GM19023 (cell line): Measurements from ENCODE around the gene LRBA.
"Not testable (repeated sequence)": the region's sequence is repeated elsewhere in the genome, so short reads cannot be mapped to it uniquely, and the experiment has no call there.

ENCODE experiments used
- ATAC-seq: cut with Tn5 transposase; IDR thresholded peaks from one replicate; pipeline ENCODE4 v1.9.1; 2021; ENCODE audit warnings: mild to moderate bottlenecking, moderate library complexity; ENCODE audit not compliant: unreplicated experiment

The LRBA gene

DNA sequence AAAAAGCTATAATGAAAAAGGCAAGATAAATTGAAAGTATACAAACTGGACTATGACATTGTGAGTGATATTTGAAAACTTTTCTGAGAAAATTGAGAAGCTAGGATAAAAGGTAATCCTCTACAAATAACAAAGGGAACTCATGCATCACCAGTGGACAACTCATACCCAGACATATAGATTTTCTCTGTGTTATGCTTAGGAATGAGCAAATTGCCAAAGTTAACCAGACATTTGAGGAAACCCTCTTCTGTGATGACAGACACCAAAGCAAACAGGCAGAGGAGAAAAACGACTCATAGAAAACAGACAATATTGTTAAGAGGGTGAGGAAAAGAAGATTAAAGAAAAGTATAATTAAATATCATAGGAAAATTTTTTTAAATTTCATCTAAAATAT, 246.6 kb downstream of the LRBA start:
- no peak for ATAC-seq

DNA sequence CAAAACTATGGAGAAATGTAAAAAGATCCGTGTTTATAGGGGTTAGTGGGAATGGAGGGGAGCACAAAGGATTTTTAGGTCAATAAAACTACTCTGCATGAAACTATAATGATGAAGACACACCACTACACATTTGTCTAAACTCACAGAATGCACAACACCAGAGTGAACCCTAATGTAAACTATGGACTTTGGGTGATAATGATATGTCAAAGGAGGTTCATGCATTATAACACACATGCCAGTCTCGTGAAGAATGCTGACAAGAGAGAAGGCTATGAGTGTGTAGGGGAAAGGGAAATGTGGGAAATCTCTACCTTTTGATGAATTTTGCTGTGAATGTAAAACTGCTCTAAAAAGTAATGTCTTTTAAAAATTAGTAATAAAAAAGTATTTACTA, 249.9 kb downstream of the LRBA start:
- no peak for ATAC-seq

DNA sequence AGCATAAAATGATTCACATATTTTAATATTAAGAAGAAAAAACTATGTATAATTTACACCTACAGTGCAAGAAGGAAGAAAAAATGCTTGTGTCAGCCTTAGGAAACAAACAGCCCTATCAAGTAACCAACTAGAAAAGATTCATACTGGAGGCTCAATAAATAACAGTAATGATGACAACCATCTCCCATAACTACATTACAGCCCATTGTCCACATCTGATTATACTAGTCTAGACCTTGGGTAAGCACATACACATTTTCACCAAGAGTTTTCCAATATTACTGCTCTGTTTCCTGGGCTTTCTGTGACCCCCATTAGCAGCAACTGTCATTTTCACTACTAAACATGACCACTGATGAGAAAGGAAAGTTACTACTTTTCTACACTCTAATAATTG, 263.4 kb downstream of the LRBA start:
- ATAC-seq, result no peak

DNA sequence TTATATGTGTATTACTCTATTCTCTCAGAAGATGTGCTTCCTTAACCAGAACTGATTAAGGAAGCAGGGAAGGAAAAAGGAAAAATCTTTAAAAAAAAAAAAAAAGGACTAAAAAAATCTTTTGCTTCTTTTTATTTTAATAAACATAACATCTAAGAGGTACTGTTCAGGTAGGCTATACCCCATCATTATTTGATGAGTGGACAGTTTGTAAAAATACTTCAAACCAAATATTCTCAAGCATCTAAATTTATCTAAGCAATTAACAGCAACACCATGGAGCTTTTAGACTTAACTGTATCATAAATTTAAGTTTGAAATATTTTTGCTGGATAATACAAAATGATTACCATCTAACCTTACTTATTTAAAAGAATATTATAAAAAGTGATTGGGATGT, 264.3 kb downstream of the LRBA start:
- ATAC-seq, result no peak

DNA sequence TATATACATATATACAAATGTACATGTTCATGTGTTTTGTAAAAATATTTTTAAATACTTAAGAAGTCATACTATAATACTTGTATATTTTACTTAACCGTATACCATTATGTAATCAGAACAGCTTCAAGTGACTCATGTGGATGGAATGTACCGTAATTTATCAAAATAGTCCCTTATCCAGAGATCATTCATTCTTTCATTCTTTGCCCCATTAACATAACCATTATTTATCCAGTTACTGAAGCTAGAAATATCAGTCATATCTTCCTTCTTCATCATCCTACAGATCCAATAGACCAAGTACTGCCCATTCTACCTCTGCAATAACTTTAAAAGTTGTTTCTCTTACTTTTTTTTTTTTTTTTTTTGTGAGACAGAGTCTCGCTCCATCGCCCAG, 268.9 kb downstream of the LRBA start:
- no peak for ATAC-seq

DNA sequence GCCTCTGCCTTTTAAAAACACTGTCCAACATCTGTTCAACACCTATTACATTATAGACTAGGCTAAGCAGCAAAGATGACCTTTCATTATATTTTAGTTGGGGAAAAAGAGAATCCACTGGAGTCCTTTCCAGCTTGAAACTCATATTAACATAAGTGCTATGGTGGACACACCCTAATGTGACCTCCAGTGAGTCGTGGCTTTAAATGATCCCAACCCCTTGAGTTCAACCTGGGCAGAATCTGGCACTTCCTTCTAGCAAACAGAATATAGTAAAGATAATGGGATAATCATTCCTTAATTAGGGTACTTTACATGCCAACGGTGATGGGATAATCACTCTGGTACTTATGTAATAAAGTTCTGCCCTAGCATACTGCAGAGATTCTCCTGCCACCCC, 270.5 kb downstream of the LRBA start:
- no peak for ATAC-seq

DNA sequence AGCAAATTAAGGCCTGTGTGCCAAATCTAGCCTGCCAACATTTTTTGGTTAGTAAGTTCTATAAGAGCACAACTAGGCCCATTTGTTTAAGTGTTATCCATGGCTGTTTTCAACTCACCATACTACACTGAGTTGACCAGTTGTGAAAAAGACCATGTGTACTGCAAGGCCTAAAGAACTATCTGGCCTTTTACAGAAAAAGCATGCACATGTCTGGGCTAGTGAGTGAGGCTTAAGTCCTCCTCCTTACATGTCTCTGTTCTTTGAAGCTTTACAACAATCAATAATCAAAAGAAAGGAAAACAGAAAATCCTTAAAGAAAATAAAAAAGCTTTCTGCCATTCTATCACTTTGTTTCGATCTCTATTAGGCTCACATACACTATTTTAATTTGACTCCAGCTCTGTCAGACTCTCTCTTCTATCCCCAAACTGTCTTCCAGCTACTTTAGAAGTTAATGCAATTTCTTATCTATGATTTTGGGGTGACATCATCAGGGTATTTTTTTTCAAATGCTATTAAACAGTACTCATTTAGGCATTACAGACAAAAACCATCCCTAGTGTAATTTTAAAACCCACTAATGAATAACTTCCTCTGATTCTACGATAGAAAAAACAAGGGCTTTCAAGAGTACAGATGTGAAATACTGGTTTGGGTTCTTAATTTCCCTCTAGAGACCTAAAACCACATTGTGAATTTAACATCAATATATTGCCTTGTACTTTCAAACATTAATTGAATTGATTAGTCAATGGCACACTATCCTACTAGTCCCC, 271.3 kb downstream of the LRBA start:
- ATAC-seq, result no peak

DNA sequence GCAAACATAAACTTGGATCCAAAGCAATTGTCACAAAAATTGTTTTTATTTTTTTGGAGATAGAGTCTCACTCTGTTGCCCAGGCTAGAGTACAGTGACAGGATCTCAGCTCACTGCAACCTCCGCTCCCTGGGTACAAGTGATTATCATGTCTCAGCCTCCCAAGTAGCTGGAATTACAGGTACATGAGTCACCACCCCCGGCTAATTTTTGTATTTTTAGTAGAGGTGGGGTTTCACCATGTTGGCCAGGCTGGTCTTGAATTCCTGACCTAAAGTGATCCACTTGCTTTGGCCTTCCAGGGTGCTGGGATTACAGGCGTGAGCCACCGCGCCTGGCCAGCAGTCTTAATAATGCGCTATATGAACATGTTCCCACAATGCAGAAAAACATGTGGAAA, 272.2 kb downstream of the LRBA start:
- not testable (repeated sequence) for ATAC-seq

DNA sequence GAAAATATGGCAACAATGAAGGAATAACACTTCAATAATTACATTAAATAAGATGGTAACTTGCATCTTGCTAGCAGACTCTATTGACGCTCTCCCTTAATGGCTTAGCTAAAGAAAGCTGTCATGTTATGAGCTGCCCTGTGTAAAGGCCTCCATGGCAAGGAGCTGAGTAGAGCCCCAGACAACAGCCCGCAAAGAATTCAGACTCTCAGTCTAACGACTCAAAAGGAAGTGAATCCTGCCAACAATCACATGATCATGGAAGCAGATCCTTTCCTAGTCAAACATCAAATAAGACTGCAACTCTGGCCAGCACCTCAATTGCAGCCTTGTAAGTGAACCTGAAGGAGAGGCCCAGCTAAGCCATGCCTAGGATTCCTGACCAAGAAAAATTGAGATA, 275.5 kb downstream of the LRBA start:
- ATAC-seq, result no peak

DNA sequence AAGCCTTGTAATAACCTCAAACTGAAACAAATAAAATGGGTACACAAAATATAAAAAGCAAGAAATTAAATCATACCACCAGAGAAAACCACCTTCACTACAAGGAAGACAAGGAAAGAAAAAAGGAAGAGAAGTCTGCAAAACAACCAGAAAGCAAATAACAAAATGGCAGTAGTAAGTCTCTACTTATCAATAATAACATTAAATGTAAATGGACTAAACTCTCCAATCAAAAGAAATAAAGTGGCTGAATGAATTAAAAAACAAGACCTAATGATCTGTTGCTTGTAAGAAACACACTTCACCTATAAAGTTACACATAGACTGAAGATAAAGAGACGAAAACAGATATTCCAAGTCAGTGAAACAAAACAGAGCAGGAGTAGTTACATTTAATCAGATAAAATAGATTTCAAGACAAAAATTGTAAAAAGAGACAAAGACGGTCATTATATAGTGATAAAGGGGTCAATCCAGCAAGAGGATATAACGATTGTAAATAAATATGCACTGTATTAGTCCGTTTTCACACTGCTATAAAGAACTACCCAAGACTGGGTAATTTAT, 289.0 kb downstream of the LRBA start:
- ATAC-seq, result no peak

DNA sequence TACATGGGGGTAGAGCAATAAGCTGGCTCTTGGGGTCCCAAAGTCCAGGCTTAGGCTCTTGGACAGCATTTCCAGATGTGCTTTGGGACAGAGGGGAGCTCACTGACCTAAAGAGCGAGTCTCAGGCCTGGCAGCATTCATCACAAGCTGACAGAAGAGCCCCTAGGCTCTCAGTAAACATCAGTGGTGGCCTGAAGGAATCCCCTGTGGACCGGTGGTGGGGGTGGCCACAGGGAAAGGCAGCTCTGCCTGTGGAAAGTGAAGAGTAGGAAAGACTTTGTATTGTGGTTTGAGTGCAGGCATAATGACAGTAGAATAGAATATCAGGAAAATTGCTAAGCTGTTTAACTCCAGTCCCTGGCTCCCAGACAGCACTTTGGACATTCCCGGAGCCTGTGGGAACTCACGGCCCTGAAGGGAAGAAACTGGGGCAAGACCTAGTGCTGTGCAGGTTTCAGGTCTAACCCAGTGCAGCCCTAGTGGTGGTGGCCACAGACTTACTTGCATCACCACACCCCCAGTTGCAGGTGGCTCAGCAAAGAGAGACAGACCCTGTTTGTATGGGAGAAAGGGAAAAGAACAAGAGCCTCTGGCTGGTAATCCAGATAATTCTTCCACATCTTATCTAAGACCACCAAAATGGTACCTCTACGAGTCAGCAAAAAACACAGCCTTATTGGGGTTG, 291.2 kb downstream of the LRBA start:
- ATAC-seq, result no peak

DNA sequence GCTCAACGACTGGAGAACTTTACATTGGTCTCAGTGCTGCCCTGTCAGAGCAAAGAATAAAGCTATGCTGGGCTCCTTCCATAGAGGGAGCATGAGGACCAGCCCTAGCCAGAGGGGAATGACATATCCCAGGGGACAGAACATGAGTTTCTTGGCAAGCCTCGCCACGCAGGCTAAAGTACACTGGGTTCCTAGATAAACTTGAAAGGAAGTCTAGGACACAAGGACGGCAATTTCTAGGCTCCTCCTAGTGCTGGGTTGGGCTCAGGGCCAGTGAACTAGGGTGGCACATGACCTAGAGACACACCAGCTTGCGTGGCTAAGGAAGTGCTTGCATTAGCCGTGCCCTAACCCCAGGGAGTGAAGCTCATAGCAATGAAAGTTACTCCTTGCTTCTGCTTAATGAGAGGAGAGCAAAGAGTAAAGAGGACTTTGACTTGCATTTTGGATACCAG, 292.1 kb downstream of the LRBA start:
- no peak for ATAC-seq

DNA sequence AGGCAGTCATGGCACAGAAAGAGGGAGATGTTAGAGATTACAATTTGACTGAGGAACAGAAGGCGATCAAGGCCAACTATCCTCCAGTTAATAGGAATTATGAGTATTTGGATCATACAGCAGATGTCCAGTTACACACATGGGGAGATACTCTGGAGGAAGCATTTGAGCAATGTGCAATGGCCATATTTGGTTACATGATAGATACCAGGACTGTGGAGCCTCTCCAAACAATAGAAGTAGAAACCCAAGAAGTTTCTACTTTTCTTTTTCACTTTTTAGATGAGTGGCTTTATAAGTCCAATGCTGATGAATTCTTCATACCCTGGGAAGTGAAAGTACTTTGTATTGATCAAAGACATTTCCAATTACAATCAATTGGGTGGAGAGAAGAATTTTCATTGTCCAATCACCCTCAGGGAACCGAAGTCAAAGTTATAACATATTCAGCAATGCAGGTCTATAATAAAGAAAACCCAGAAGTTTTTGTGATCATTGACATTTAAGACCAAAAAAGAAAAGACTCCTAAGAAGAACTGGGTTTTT, 294.0 kb downstream of the LRBA start:
- no peak for ATAC-seq

DNA sequence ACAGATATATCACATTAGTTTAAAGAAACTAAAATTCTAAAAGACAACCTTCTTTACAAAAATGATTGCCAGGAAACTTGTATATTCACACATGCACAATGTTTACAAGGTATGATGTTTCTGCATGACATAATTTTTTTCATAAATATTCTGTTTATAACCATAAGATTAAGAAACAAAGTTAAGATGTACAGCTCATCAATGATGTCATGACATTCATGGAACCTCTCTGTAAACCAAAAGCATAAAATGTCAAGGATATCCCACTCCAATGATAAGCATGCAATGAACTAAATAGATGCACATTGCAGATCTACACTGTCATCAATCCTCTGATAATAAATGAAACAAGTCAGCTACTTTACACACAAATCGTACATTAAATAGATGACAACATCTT, 297.1 kb downstream of the LRBA start:
- no peak for ATAC-seq

DNA sequence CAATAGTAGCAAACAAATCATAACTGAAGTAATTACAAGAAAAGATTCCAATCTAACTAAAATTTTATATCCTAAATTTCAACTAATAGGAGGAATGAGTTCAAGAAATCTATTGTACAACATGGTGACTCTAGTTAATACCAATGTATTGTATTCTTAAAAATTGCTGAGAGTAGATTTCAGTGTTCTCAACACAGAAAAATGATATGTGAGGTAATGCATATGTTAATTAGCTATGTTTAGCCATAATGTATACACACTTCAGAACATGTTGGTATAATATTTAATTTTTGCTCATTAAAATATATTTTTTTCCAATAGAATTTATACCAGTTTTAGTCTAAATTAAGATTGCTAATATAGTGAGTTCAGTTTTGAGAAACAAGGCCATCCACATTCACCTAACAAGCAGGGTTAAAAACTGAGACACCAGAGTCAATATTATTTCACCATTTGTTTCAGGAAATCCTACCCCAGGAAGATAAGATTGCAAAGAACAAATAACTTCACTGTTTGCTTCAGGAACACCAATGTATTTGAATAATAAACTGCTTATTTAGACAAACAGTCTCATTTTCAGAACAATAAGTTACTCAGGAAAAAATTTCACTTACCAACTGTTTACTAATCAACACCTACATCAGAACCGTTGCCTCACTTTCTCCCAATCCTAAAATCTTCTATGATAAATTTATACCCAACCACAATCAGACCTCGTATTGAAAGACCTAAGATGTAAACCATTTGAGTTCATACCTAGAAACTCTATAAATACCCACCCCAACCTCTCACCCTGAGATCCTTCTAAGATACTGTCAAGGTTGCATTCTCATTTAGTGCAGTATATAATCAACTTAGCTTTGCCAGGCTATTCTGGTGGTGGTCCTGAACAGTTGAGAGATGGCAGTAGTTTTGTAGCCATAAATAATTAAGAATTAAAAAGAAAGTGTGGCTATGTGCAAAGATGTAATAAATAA, 300.3 kb downstream of the LRBA start:
- no peak for ATAC-seq

DNA sequence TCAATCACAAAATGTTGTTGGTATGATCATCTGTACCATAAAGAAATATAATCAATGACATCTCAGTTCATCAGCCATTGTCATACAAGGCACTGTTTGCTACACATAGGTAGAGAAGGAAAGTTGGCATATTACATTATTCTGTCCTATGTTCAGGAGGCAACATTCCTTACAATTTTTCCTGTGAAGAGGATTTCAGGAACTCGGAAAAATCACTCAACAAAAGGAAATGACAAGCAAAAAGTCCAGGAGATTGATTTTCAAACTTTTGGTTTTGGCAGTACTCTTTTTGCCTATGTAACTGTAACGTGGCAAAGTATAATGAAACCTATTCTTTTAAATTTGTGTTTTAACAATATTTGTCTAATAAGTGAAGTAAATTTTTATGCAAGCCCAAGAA, 301.8 kb downstream of the LRBA start:
- no peak for ATAC-seq

DNA sequence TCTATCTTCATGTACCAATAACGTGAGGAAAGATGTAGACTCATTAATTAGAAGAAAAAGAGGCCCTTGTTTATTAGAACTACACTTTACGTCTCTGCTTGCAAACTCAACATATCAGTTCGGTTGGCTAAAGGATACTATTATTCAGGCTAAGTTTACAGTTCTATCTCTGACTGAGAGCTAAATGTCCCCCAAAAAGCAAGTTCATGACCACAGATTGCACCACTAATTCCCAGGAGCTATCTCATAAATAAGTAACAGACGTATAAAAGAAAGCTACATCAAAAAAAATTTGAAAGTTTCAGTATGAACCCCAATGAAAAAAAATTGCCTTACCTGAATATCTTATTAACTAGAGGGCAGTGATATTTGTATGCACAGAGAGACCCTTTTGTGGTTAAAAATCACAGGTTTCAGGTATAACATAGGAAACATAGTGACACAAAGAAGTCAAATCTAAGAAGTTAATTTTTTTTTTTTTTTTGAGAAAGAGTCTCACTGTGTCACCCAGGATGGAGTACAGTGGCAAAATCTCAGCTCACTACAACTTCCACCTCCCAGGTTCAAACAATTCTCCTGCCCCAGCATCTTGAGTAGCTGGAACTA, 304.2 kb downstream of the LRBA start:
- no peak for ATAC-seq

DNA sequence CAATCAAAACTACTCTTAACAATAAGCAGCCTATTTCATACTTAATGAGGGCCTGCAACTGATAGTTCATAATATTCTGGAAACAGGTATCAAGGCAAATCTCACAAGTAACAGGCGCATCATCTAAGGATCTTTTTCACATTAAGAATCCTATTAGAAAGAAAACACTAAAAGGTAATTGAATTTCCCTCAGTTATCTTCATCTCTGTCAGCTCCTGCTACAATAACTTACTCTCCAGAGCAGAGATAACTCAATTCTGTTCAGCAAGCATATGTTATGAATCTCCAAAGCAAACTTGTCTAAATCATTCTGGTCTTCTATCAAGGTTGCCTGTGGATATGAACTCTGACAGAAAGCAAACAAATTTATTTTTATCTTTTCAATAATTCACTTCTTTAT, 307.1 kb downstream of the LRBA start:
- no peak for ATAC-seq

DNA sequence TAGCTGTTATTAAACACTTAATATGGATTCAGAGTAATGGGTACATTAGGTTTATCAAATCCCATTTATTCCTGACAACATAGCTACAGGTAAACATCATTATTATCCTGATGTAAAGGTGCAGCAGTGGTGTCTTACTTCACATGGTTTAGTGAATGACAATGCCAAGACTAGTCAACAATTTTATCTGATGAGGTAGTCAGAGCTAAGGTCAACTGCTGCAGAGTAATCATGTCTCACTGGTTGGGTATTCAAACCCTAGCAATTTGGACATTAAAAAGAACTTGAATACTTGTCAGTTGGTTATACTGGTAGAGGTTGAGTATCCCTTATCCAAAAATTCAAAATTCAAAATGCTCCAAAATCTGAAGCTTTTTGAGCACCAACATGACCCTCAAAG, 315.5 kb downstream of the LRBA start:
- no peak for ATAC-seq

DNA sequence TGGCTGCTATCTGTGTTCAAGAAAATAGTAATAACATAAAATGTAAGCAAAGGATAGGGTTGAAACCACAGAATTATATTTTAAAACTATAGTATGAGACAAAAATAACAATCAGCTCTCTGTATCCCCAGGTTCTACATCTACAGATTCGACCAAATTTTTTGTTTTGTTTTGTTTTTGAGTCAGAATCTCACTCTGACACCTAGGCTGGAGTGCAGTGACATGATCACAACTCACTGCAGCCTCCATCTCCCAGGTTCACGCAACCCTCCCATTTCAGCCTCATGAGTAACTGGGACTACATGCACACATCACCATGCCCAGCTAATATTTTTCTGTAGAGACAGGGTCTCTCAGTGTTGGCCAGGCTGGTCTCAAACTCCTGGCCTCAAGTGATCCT, 319.9 kb downstream of the LRBA start:
- no peak for ATAC-seq
